Mucosa of rectum (tissue), 2 donors: Measurements from ENCODE around the gene SH3D19.
"Not testable (repeated sequence)": the region's sequence is repeated elsewhere in the genome, so short reads cannot be mapped to it uniquely, and the experiment has no call there.

Source experiments
- H3K27ac ChIP-seq, 2 donors: one replicate each; pipeline ENCODE4 v1.7.0; 2013; ENCODE audit warnings: inconsistent platforms in 2 of 2, low read depth in 2 of 2, low read length in 2 of 2
- H3K27me3 ChIP-seq, 2 donors: one replicate each; pipeline ENCODE4 v1.7.0; 2013; ENCODE audit warnings: low read length in 2 of 2; ENCODE audit not compliant: control insufficient read depth in 2 of 2, insufficient read depth in 2 of 2
- H3K36me3 ChIP-seq, 2 donors: one replicate each; pipeline ENCODE4 v1.7.0; 2013; ENCODE audit warnings: low read length in 2 of 2; ENCODE audit not compliant: control insufficient read depth in 2 of 2, insufficient read depth in 2 of 2
- H3K4me1 ChIP-seq, 2 donors: one replicate each; pipeline ENCODE4 v1.7.0; 2013; ENCODE audit warnings: low read length in 2 of 2, mild to moderate bottlenecking in 1 of 2; ENCODE audit not compliant: control insufficient read depth in 2 of 2, insufficient read depth in 2 of 2
- H3K4me3 ChIP-seq, 2 donors: one replicate each; pipeline ENCODE4 v1.7.0; 2013; ENCODE audit warnings: low read length in 2 of 2
- H3K9ac ChIP-seq, 2 donors: one replicate each; pipeline ENCODE4 v1.7.0; 2013; ENCODE audit warnings: low read length in 2 of 2, low read depth in 1 of 2, mild to moderate bottlenecking in 1 of 2
- H3K9me3 ChIP-seq, 2 donors: one replicate each; pipeline ENCODE4 v1.7.0; 2013; ENCODE audit warnings: low read length in 2 of 2; ENCODE audit not compliant: control insufficient read depth in 2 of 2
- donor health status: healthy.
- donor health status: Normal muscosa, but diverticular disease.

Gene SH3D19

DNA sequence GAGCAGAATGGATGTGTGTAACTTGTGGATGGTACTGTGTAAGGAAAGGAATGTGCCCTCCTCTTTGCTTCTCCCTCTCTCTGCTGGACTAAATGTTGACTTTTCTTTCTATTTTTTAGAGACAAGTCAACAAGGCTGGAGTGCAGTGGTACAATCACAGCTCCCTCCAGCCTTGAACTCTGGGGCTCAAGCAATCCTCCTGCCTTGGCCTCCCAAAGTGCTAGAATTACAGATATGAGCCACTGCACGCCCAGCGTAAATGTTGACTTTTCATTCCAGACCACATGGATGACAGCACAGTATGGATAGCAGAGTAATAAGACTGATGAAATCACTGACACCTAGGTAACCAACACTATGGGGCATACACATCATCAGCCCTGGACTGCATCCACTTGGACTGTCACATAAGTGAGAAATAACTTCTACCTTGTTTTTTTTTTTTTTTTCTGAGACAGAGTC is 231.1 kb downstream of the SH3D19 start:
- H3K4me3 ChIP-seq: no peak overlapping the region
- peaks cover 4 to 7% of the 10 kb centered on the region in 2 donors for H3K4me1 ChIP-seq
- H3K27me3 ChIP-seq: no peaks in the 10 kb centered on the region
- H3K27ac ChIP-seq: no peak overlapping the region
- H3K9ac ChIP-seq: no peak overlapping the region
- H3K36me3 ChIP-seq: no peaks in the 10 kb centered on the region
- H3K9me3 ChIP-seq: no peaks in the 10 kb centered on the region

DNA sequence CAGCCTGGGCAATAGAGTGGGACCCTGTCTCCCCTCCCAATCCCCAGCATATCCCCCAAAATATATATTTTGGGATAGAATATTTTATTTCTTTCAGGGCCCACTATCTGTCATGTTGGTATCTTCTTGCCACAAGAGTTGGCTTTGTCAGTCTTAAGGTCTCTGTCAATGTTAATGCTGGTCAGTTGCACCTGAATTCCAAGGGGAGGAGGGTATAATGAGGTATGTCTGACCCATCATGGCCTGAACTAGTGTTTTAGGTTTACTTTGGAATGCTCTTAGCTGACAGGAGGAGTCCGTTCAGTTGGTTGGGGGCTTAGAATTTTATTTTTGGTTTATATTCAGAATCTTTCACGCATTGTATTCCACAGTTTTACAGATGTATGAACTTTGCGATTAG is 232.2 kb downstream of the SH3D19 start:
- no peak overlapping the region for H3K4me3 ChIP-seq
- H3K9me3 ChIP-seq: no peaks in the 10 kb centered on the region
- H3K4me1 ChIP-seq: peaks cover 4% of the 10 kb centered on the region in 2 donors
- H3K36me3 ChIP-seq: no peaks in the 10 kb centered on the region
- no peak overlapping the region for H3K27ac ChIP-seq
- no peaks in the 10 kb centered on the region for H3K27me3 ChIP-seq
- no peak overlapping the region for H3K9ac ChIP-seq

DNA sequence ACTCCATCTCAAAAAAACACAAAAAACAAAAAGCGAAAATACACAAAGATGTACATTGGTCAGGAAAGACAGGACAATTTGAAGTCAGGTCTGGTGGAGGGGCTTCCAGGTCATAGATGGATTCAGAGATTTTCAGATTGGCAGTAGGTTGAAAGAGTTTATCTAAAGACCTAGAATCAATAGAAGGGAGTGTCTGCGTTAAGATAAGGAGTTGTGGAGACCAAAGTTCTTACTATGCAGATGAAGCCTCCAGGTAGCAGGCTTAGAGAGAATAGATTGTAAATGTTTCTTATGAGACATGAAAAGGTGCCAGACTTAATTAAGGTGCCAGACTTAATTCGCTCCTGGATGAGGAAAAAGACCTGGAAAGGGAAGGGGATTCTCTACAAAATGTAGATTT is 232.9 kb downstream of the SH3D19 start:
- H3K27me3 ChIP-seq: no peaks in the 10 kb centered on the region
- H3K9me3 ChIP-seq: no peaks in the 10 kb centered on the region
- H3K9ac ChIP-seq: no peak overlapping the region
- peaks cover 4% of the 10 kb centered on the region in 2 donors for H3K4me1 ChIP-seq
- no peak overlapping the region for H3K27ac ChIP-seq
- H3K36me3 ChIP-seq: no peaks in the 10 kb centered on the region
- no peak overlapping the region for H3K4me3 ChIP-seq

DNA sequence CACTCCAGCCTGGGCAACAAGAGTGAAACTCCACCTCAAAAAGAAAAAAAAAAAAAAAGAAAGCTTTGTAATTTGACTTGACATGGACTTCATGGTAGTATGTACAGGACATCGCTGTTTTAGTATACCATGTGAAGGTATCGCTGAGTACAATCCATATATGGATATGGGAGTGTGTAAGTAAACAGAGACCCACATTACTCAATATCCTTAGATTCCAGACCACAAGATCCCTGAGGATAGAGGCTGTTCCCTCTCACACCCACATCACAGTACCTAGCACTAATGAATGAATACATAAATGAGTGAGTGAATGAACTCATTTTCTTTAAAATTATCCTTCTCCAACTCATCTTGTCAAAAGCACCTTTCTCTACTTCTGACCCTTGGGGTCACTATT is 234.4 kb downstream of the SH3D19 start:
- Histone ChIP-seq H3K27ac (no peak overlapping the region), H3K4me1 (peaks cover 4% of the 10 kb centered on the region in 2 donors), H3K9ac (no peak overlapping the region), H3K4me3 (no peak overlapping the region), H3K36me3 (no peaks in the 10 kb centered on the region), H3K9me3 (no peaks in the 10 kb centered on the region), H3K27me3 (no peaks in the 10 kb centered on the region)

DNA sequence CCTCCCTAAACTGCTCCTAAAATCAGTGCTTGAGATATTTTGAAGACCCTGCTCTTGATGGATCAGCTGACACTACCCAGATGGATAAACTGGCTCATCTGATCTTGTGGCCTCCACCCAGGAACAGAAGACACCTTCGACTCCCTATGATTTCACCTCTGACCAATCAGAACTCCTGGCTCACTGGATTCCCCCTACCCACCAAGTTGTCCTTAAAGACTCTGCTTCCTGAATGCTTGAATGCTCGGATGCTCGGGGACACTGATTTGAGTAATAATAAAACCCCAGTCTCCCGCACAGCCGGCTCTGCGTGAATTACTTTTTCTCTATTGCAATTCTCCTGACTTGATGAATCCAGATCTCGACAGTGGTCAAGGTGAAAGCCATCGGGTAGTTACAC is 237.9 kb downstream of the SH3D19 start:
- Histone ChIP-seq H3K9ac (no peak overlapping the region), H3K4me1 (peaks cover 2 to 4% of the 10 kb centered on the region in 2 donors), H3K27ac (no peak overlapping the region), H3K9me3 (no peaks in the 10 kb centered on the region), H3K4me3 (no peak overlapping the region), H3K27me3 (no peaks in the 10 kb centered on the region), H3K36me3 (no peaks in the 10 kb centered on the region)

DNA sequence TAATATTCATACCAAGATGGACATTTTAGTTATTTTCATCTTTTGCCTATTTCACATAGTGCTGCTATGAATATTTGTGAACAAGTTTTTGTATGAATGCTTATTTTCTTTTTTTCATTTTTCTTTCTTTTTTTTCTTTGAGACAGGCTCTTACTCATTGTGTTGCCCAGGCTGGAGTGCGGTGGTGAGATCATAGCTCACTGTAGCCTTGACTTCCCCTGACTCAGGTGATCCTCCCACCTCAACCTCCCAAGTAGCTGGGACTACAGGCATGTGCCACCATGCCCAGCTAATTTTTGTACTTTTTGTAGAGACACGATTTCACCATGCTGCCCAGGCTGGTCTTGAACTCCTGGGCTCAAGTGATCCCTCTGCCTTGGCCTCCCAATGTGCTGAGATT is 247.4 kb downstream of the SH3D19 start:
- H3K9me3 ChIP-seq: not testable (repeated sequence)

DNA sequence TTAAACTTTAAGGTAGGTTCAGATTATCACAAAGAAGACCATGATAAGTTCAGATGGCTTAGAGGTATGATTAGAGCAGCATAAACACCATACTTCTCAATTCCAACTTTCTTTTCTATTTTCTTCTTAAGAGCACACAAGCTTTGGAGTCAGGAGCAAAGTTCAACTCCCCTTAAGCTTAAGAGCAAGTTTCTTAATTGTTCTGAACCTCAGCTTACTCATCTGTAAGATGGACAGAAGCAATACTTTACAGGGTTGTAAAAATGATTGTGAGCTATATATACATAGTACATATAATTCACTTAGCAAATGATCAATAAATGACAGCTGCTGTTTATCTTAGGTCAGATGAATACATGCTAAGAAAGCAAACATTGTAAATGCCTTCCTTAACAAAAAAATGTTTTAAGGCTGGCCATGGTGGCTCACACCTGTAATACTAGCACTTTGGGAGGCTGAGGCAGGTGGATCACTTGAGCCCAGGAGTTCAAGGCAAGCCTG is 250.9 kb downstream of the SH3D19 start:
- no peaks in the 10 kb centered on the region for H3K9me3 ChIP-seq
- H3K36me3 ChIP-seq: no peaks in the 10 kb centered on the region
- H3K27ac ChIP-seq: no peak overlapping the region
- H3K4me3 ChIP-seq: no peak overlapping the region
- H3K4me1 ChIP-seq: no peaks in the 10 kb centered on the region
- H3K9ac ChIP-seq: no peak overlapping the region
- H3K27me3 ChIP-seq: no peaks in the 10 kb centered on the region

More for the DNA sequence above, 247.4 kb downstream of the SH3D19 start:
- H3K27me3 ChIP-seq, H3K9ac ChIP-seq, H3K27ac ChIP-seq, H3K36me3 ChIP-seq, H3K4me3 ChIP-seq, H3K4me1 ChIP-seq: not testable (repeated sequence)
